NCI-H2029 treated with DMSO at 0.1 percent for 48 hours (cell line): ENCODE data around the gene KCNC4.
A peak's percentile ranks its signal among the peaks of the same experiment; 100 is the strongest.

Experiments
- DNase-seq: peaks from one replicate; lab custom pipeline; 2025; lab: John Stamatoyannopoulos, UW

The KCNC4 gene

GRCh38 chr1:110211496-110212168 is 1.5 kb downstream of the KCNC4 start:
- DNase-seq = no peak

GRCh38 chr1:110212169-110213142 is 2.3 kb downstream of the KCNC4 start:
- peak; percentile 18 for DNase-seq

- no peak for DNase-seq
Measured at GRCh38 chr1:110213143-110213540, 3.0 kb downstream of the KCNC4 start.

DNA sequence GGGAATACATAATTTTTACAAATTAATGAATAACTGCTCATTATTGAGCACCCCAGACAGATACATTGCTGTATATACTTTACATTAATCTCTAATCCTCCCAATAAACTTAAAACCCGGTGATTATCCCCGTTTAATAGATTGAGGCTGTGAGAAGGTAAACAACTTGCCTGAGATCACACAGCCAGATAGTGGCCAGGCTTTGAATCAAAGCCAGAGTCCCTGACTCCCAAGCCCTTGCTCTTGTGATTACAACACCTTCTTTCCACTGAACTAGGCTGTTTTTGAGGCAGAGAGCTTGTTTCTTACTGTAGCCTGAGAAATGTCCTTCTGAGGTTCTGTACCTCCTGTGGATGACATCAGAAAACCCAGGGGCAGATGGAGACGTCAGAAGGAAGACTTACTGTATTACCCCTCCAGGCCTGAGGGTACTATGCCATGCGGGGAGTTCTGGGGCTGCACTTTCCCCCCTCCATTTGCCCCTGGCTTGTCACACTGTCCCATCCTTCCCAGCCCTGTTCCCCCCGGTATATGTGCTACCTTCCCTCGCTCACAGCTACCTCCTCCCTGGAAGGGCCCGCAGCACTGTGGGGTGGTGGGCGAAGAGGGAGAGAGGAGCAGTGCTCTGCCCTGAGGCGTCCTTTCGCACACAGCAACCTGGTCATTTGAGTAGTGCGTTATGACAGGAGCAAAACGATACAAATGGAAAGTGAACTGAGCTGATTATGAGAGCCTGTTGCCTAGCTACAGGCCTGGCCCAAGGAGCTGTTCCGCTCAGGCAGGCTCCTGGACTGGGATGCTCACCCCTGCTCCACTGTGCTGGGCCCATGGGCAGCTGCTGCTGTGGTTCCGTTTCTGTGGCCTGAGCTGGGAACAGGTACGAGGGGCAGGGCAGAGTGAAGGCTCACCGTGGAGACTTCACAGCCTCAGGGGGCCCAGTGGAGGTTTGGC is 4.6 kb downstream of the KCNC4 start:
- no peak for DNase-seq

DNA sequence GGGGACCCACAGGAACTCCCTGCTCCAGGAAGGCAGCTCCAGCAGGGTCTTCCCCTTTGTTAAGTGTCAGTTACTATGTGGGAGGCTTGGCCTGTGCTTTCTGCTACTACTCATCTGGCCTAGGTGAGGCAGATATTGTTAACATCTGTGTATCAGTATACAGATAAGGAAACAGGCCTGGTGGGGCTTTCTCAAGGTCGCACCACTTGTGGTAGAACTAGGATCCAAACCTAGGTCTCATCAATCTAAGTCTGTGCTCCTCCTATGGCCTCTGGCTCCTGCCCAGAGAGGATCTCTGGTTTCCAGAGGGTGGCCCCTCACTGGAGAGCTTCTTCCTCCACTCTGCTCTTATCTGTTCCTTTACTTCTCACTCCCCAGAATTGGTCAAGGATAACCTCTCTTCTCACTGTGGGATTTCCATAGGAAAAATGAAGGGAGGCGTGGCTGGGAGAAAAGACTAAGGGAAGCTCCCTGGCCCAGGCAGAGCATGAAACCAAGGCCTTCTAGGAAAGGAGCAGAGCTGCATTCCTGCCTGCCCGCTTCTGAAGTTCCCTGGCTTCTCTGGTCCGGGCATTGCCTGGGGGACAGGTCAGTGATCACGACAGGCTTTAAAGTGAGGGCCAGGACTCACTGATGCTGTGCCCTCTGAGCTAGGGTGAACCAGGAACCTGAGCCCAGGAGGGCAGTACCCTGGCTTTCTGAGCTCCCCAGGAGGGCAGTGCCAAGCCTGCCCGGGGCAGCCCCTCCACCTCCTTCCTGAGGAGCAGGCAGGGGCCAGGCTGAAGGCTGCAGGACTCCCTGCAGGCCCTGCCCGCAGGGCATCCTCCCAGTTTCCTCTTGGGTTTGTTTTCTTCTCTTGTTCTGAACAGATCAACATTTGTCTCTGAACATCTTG is 5.8 kb downstream of the KCNC4 start:
- no peak for DNase-seq

- no peak for DNase-seq
Measured at GRCh38 chr1:110216844-110217444, 6.8 kb downstream of the KCNC4 start.

DNA sequence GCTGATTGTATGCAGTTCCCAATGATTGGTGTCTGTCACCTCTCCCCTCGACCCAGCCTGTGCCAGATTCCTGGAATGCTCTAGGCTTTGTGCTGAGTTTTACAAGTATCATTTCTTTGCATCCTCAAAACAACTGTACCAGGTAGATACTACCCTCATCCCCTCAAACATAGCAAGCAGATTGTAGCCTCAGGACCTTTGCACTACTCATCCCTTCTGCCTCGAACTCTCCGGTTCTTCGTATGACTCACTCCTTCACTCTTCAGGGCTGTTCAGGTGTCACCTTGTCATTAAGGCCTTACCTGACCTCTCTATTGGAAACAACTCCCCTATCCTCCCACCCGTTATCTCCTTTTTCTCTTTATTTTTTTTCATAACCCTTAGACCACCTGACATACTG is 8.0 kb downstream of the KCNC4 start:
- no peak for DNase-seq

- DNase-seq = no peak
Measured at GRCh38 chr1:110218739-110219138, 8.6 kb downstream of the KCNC4 start.

GRCh38 chr1:110220324-110220723 is 10.2 kb downstream of the KCNC4 start:
- DNase-seq = no peak

DNA sequence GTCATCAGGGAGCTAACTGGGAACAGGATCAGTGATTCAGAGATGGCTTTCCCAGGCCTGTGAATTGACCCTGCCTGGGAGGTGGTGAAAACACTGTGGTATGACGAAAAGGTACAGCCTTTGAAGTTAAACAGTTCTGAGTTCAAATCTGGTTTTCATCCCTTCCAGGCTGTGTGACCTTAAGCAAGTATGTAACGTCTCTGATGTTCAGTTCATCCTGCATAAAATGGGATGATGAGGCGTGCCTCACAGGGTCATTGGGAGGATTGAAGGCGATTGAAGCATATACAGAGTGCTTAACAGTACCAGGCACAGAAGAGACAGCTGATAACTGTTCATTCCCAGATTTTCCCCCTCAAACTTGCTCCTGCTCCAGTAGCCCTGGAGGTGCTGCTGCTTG is 11.0 kb downstream of the KCNC4 start:
- DNase-seq = no peak

GRCh38 chr1:110223127-110223526 is 13.0 kb downstream of the KCNC4 start:
- no peak for DNase-seq

DNA sequence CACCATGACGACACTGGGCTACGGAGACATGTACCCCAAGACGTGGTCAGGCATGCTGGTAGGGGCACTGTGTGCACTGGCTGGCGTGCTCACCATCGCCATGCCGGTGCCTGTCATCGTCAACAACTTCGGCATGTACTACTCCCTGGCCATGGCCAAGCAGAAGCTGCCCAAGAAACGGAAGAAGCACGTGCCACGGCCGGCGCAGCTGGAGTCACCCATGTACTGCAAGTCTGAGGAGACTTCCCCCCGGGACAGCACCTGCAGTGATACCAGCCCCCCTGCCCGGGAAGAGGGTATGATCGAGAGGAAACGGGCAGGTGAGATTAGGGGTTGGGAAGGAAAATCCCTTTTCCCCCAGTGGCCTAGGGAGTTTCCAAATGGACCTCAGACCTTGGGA is 13.5 kb downstream of the KCNC4 start:
- no peak for DNase-seq

DNA sequence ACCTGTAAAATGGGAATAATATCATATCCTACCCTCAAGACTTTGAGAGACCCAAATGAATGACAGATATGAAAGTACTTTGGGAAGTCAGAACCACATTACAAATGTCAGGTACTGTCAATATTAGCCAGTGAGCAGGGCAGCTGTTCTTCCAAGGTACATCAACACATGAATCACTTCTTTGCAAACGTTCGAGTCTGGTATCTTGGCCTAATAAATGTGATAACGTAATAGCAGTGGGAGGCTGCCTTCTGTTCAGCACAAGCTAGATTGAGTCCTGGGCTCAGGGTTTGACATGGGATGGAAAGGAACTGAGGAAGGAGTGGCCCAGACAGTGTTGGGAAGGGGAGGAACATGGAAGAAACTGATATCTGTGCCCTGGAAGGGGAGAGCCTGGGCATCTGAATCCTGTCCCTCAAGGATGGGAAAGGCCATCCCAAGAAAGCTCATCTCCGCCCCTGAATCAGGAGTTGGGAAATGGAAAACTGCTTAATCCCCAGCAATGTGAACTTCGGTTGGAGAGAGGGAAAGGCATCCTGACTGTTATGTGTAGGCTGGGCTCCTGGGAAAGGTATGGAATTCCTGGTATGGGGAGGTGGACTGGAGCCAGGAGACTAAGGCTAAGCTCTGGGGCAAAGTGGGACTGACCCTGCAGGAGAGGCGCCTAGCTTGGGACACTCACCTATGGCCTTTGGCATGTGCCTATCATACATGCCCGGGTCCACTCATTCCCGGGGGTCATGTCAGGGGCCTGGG is 14.3 kb downstream of the KCNC4 start:
- DNase-seq = no peak

DNA sequence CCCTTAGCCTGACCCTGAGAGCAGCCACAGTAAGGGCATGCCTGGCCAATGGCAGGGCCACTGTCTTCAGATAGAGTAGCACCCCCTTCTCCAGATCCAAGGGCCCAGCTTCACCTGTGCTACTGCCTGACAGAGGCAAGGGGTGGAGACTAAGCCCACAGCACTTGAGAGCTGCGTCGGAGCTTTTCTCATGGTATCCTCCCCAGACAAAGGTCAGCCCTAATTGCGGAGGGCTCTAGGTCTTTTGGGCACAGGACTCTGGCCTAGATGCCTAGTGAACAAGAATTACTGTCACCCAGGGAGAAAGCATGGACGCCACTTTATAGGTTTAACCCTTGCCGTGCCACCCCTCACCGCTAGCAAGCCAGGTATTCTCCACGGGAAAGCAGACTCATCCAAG is 15.1 kb downstream of the KCNC4 start:
- DNase-seq = no peak

DNA sequence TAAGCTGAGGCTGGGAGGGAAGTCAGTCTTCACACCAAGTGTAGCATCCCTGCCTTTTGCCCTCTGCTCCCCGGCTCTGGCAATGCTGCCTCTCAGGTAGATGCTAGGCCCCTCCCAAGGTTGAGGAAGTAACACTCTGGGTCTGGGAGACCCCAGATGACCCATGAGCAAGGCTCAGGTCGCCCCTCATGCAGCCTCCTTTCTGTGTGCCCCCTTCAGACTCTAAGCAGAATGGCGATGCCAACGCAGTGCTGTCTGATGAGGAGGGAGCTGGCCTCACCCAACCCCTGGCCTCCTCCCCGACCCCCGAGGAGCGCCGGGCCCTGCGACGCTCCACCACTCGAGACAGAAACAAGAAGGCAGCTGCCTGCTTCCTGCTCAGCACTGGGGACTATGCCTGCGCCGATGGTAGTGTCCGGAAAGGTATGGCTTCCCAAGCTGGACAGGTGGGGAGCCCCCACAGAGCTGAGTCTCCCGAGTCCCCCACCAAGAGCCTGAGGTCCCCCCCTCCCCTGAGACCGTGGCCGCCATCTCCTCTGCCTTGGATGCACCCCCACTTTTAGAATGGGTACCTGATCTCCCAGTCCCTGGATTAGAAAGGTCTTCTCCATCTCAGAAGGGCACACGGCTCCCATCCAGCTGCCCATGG is 15.8 kb downstream of the KCNC4 start:
- no peak for DNase-seq

DNA sequence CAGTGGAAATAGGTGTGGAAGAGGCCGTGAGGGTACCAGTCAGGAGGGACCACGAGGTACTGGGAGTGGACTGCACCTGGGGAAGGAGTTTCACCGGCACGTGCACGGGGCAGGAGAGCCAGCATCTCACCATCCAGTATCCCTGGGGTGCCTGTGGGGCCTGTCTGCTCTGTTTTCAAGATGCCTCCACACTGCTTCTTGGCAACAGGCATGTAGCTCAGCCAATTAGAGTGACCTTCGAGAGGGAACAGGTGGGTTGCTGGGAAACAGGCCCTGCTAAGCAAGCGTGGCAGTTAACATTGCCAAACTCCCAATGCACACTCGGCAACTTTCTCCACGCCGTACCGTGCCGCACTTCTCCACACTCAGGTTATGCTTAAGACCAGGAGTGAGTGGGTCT is 17.7 kb downstream of the KCNC4 start:
- no peak for DNase-seq

DNA sequence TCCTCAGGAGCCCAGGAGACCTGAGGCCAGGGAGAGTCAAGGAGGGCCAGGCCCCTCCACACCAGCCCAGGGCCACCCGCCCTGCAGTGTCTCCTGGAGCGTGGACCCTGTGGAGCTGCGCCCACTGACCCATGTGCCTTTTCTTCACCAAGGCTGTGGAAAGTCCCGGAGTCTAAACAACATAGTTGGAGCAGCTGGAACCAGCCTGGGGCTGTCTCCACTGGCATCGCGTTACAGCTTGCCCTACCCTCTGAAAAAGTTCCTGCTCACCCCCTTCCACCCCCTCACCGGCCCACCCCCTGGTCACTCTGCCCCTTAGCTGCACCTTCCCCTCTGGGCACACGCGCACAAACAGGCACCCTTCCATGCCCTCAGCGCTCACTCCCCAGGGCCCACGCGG is 18.3 kb downstream of the KCNC4 start:
- DNase-seq = no peak

- DNase-seq = no peak
Measured at GRCh38 chr1:110228869-110229268, 18.8 kb downstream of the KCNC4 start.

DNA sequence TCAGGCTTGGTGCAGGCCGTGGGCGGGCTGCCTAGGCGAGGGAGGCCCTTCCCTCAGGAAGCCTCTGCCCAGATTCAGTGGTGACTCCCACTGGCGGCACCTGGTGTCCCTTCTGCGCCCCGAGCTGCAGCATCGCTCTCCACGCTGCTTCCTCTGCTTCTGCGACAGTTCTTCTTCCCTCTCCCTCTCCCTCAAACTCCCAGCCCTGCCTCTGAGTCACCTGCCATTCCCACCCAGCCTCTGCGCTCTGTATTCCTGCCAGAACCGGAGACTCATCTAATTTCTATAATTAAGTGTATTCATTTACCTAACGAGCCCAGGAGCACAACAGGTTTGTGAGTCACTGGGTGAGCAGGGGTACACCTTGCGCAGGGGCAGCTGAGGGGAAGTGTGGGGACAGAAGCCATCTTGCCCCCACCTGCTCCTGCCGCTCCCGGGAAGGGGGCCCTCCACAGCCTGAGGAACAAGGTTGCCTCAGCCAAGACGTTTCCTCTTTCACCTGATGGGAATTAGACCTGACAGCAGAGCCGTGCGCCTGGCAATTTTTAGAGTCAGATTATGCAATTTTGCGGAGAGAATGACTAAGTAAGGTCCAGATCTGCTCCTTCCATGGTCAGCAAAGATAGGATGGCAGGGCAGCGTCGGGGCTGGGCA is 19.4 kb downstream of the KCNC4 start:
- no peak for DNase-seq
